NCI-H1694 treated with DMSO at 0.1 percent for 48 hours (cell line): ENCODE measurements around the gene IGLL5.
"Not testable (repeated sequence)": the region's sequence is repeated elsewhere in the genome, so short reads cannot be mapped to it uniquely, and the experiment has no call there.

Source experiments
- DNase-seq: peaks from one replicate; lab custom pipeline; 2025; lab: John Stamatoyannopoulos, UW

The IGLL5 gene

GRCh38 chr22:22900527-22901205 lies 13.1 kb downstream of the IGLL5 start:
- not testable (repeated sequence) for DNase-seq

GRCh38 chr22:22901578-22902218 lies 14.1 kb downstream of the IGLL5 start:
- DNase-seq, result no peak

- DNase-seq, result no peak
These were observed 14.8 kb downstream of the IGLL5 start for GRCh38 chr22:22902247-22903001.

- no peak for DNase-seq
These were observed 15.8 kb downstream of the IGLL5 start for GRCh38 chr22:22903355-22903777.

GRCh38 chr22:22903781-22904192 lies 16.2 kb downstream of the IGLL5 start:
- not testable (repeated sequence) for DNase-seq

GRCh38 chr22:22904736-22905135 lies 17.1 kb downstream of the IGLL5 start:
- not testable (repeated sequence) for DNase-seq

GRCh38 chr22:22906391-22906790 lies 18.8 kb downstream of the IGLL5 start:
- not testable (repeated sequence) for DNase-seq

- DNase-seq, result no peak
These were observed 19.4 kb downstream of the IGLL5 start for GRCh38 chr22:22906907-22907550.

- no peak for DNase-seq
These were observed 20.2 kb downstream of the IGLL5 start for GRCh38 chr22:22907551-22908494.

GRCh38 chr22:22908495-22908861 lies 20.9 kb downstream of the IGLL5 start:
- DNase-seq, result no peak

- DNase-seq, result no peak
These were observed 21.5 kb downstream of the IGLL5 start for GRCh38 chr22:22908941-22909604.

- no peak for DNase-seq
These were observed 22.1 kb downstream of the IGLL5 start for GRCh38 chr22:22909605-22910271.

- no peak for DNase-seq
These were observed 22.9 kb downstream of the IGLL5 start for GRCh38 chr22:22910272-22911240.

- no peak for DNase-seq
These were observed 23.9 kb downstream of the IGLL5 start for GRCh38 chr22:22911327-22912134.

- DNase-seq, result no peak
These were observed 24.7 kb downstream of the IGLL5 start for GRCh38 chr22:22912135-22912987.

GRCh38 chr22:22912988-22913253 lies 25.3 kb downstream of the IGLL5 start:
- DNase-seq, result no peak

- DNase-seq, result no peak
These were observed 26.4 kb downstream of the IGLL5 start for GRCh38 chr22:22913989-22914388.
